Muscle of back (tissue), 11 donors: ENCODE measurements around the gene TTK. TPM values are rescaled to one million over a fixed set of nuclear protein-coding genes. Genes with fewer than 3 reads are reported as not detected.
"Not testable (repeated sequence)": the region's sequence is repeated elsewhere in the genome, so short reads cannot be mapped to it uniquely, and the experiment has no call there.

ENCODE experiments used
- DNase-seq, 3 donors: peaks; one replicate each; pipeline versions ENCODE4 v3.0.0 to v3.0.0-alpha.2; 2013
- polyA plus RNA-seq, 10 donors: library from polyadenylated mRNA; unstranded; fragments of 120-200 nt; gene quantifications; one replicate each; pipeline ENCODE4 v1.2.1, GENCODE V29; 2013; ENCODE audit not compliant: insufficient read length in 10 of 10

Gene TTK
- polyA plus RNA-seq, 10 donors = 5.7 to 15.1 (median 9.7) TPM

- no peak for DNase-seq
These were observed 16.7 kb downstream of the TTK start for GRCh38 chr6:80021131-80021530.

GRCh38 chr6:80021591-80021990, 17.1 kb downstream of the TTK start:
- no peak for DNase-seq

GRCh38 chr6:80022803-80023202, 18.4 kb downstream of the TTK start:
- peak in 1 of 3 donors; percentile 40 for DNase-seq

- DNase-seq = no peak
These were observed 24.1 kb downstream of the TTK start for GRCh38 chr6:80028589-80028988.

- DNase-seq = no peak
These were observed 25.0 kb downstream of the TTK start for GRCh38 chr6:80029470-80029869.

- DNase-seq = not testable (repeated sequence)
These were observed 43.8 kb downstream of the TTK start for GRCh38 chr6:80048220-80048619.

GRCh38 chr6:80060774-80061173, 56.3 kb downstream of the TTK start:
- no peak for DNase-seq

GRCh38 chr6:80068146-80068545, 63.7 kb downstream of the TTK start:
- not testable (repeated sequence) for DNase-seq

- DNase-seq = not testable (repeated sequence)
These were observed 66.0 kb downstream of the TTK start for GRCh38 chr6:80070431-80070830.

- DNase-seq = no peak
These were observed 72.6 kb downstream of the TTK start for GRCh38 chr6:80077067-80077466.

- DNase-seq = no peak
These were observed 84.2 kb downstream of the TTK start for GRCh38 chr6:80088637-80089036.

- no peak for DNase-seq
These were observed 87.1 kb downstream of the TTK start for GRCh38 chr6:80091506-80091905.

Other genes starting within 250 kb of the TTK start
- gene ELOVL4, start 57.1 kb upstream of the TTK start, polyA plus RNA-seq = 1 to 10 TPM; 1.8 to 4.6 (median 3.1) TPM
- 10 to 100 TPM; 10.6 to 24.1 (median 20.4) TPM for gene BCKDHB, start 102.0 kb downstream of the TTK start, polyA plus RNA-seq